Activated effector memory CD4-positive, alpha-beta T cell treated with anti-CD3 and anti-CD28 coated beads, Interleukin-2, amount 50 U/mL, for 16 hours (primary cell): ENCODE results near the gene KLF5.

Source experiments
- DNase-seq: peaks from one replicate; pipeline ENCODE4 v3.0.0-alpha.2; 2020

The KLF5 gene

DNA sequence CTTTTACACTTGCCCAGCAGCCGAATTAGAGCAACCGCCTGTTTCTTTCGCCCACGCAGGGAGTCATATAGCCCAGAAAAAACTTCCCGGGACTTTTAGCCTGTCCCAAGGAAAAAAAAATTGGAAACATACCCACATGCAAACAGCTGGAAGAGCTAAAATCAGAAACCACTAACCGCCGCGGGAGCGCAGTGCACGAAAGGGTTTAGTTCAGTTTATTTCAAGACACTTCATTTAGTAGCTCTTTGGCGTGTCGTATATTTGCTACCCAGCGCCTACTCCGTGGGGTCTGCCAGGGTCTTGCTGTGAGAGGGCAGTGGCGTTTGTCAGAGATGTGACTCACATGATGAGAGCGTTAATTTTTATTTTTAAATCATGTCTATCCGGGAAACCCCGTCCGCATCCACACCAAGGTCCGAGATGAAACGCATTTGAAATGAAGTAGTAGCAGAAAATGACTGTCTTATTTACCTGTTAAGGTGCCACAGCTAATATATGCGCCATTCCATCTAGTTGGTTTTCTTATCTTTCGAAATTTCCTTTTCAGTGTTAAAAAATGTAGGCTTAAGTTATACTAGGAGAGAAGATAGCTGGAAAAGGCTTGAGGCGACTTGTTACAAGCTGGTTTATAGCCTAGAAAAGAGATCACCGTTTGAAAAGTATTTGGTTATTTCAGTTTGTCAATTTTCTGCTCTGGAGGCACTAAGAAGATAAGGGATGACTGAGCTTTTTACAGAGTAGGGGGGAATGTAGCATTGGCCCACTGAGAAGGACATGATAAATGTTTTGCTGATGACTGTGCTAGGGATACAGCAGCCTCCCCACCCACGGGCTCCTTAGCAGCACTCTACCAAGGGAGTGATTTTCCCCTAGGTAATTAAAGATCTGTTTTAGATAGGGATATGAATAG lies 1.7 kb downstream of the KLF5 start:
- DNase-seq = no peak

DNA sequence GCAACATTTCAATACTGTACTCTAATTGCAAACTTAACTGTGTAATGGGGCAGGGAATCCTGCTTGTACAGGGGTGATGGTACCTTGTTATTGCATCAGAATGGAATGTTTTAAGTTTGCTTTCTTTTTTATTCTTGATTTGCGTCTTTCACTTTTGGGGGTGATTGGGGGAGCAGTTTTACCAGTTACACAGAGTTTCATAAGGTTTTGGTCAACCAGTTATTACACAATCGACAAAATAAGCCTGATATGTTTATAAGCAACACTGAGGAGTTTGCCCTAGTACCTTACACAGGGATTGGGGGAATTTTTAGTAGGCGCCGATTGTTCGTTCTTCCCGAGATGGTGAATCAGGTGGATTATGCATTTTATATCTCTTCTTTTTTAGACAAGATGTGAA lies 2.7 kb downstream of the KLF5 start:
- DNase-seq = no peak

DNA sequence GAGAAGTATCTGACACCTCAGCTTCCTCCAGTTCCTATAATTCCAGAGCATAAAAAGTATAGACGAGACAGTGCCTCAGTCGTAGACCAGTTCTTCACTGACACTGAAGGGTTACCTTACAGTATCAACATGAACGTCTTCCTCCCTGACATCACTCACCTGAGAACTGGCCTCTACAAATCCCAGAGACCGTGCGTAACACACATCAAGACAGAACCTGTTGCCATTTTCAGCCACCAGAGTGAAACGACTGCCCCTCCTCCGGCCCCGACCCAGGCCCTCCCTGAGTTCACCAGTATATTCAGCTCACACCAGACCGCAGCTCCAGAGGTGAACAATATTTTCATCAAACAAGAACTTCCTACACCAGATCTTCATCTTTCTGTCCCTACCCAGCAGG lies 3.1 kb downstream of the KLF5 start:
- DNase-seq = no peak

GRCh38 chr13:73062468-73062867 lies 3.7 kb downstream of the KLF5 start:
- no peak for DNase-seq

- DNase-seq = no peak
These were observed 4.4 kb downstream of the KLF5 start for GRCh38 chr13:73063166-73063565.

DNA sequence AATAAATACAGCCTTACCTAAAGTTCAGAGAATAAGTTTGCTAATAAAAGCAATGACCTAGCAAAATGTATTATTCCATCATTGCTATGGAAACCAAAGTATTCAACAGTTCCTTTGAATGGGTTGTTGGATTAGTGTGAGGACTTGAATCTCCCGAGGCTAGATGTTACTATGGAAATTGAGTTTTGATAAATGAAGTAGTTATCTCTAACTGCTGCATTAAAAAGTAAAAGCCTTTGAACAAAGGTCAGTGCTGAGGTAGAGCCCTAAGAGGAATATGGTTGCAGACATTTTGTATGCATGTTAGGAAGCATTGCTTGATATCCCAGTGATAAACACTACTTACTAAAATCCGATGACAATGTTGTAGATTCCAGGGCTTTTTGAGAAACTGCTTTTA lies 6.2 kb downstream of the KLF5 start:
- DNase-seq = no peak

DNA sequence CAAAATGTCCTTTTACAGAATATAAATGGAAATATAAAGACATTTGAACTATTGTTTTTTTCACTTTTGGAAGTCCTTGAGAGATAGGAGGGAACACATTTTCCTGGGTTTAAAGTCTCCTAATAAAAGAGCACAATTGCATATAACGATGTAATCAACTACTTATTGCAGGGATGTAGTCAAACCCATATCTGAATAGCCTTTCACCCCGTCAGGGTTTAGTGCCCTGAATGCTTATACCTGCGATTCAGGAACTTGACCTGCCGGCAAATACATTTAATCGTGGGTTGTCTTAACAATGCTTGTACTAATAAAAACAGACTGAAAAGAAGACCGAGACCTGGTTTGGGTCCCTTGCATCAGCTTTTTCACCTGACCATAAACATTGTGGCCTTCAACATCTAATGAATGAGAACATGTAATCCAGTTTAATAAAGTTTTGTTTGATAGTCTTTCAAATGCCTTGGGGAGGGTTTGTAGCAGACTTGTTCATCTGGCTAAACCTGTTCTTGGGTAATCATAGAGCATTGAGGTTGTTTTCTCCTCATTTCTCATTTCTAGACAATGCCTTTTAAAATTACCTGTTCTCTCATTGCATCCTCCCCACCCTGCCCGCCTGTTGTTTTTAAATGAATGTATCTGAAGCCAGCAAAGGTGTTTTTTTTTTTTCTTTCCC lies 7.0 kb downstream of the KLF5 start:
- DNase-seq = no peak

- DNase-seq = no peak
These were observed 10.5 kb downstream of the KLF5 start for GRCh38 chr13:73069206-73069805.

GRCh38 chr13:73070451-73071098 lies 11.8 kb downstream of the KLF5 start:
- DNase-seq = no peak

DNA sequence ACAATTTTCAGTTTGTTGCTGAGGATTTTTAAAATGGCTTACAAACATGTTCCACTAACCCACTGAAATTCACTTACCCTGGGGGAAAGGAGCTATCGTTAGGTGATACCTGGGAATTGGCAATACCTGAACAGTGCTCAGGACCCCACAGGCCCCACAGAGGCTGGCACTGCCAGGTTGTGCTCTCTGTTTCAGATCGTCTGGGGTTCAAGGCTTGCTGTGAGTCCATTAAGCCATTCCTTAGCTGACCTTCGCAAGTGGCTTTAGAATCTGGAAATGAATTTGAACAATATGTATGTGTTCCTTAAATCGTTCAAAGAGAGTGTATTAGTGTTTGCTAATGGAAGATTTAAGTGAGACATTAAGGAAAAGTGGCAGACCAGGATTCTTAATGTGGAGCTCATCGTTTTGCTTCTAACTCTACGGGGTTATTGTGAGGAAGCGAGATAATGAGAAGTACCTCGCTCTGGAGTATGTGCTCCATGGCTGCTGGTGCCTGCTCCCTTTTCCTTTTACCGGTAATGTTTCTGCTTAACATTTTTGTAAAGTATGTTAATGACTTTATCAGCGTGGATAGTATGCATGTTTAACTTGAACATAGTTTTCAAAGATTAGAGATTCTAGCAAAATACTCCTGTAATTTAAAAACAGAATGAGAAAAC lies 13.6 kb downstream of the KLF5 start:
- DNase-seq = no peak

DNA sequence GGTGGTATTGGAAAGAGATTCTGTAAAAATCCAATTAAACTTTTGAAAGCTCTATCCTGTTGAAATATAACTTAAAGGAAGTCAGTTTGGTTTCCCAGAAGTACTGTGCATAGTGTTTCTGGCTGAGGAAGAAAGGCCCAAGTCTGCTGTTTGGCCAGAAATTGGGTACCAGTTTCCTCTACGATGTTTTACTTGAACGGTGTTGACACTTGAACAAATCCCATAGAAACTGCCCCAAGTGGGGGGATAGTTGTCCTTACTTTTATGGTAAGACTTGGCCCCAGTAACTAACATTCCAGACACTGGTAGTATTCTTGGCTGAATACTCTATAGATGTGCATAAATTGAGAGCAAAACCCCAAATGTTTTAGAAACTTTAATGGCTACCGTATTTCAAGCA lies 14.2 kb downstream of the KLF5 start:
- DNase-seq = no peak

DNA sequence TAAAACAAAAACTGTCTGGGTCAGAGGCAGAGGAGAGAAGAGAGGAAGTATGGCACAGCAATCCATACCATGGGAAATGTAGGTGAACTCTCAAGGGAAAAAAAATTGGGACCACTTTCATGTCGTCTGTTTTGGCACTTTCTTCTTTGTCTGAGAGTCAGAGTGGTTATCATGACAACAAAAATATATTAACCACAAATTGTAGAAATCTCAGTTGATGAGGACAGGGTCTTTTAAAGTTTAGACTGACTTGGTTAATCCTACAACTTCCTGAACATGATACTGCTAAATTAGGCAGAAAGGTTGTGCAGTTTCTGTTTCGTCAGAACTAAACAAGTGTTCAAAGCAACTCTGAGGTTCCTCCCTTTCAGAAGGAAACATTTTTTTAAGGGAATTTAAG lies 15.2 kb downstream of the KLF5 start:
- no peak for DNase-seq

DNA sequence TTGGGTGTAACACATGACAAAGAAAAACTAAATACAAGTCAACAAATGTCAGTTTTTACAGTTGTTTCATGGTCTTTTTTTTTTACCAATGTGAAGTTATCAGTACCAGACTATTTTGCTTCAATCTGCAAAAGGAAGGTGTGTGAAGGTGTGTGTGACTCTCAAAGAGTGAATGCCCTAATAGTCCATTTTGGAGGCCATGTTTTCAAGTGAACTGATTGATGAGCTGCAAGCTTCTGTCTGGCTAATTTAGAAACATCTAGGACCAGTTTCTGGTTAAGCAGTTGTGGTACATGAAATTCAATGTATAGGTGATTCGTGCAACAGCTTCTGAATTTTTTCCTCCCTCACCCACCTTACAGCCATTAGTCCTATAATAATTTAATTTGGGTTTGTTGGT lies 16.1 kb downstream of the KLF5 start:
- DNase-seq = no peak

- DNase-seq = no peak
These were observed 16.7 kb downstream of the KLF5 start for GRCh38 chr13:73075546-73075945.

DNA sequence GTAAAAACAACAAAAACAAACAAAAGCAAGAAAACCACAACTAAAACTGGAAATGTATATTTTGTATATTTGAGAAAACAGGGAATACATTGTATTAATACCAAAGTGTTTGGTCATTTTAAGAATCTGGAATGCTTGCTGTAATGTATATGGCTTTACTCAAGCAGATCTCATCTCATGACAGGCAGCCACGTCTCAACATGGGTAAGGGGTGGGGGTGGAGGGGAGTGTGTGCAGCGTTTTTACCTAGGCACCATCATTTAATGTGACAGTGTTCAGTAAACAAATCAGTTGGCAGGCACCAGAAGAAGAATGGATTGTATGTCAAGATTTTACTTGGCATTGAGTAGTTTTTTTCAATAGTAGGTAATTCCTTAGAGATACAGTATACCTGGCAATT lies 17.1 kb downstream of the KLF5 start:
- no peak for DNase-seq

- no peak for DNase-seq
These were observed 19.1 kb downstream of the KLF5 start for GRCh38 chr13:73077865-73078264.

- no peak for DNase-seq
These were observed 20.6 kb downstream of the KLF5 start for GRCh38 chr13:73079359-73079758.

- DNase-seq = no peak
These were observed 22.6 kb downstream of the KLF5 start for GRCh38 chr13:73081256-73081915.

GRCh38 chr13:73082471-73082870 lies 23.7 kb downstream of the KLF5 start:
- no peak for DNase-seq

DNA sequence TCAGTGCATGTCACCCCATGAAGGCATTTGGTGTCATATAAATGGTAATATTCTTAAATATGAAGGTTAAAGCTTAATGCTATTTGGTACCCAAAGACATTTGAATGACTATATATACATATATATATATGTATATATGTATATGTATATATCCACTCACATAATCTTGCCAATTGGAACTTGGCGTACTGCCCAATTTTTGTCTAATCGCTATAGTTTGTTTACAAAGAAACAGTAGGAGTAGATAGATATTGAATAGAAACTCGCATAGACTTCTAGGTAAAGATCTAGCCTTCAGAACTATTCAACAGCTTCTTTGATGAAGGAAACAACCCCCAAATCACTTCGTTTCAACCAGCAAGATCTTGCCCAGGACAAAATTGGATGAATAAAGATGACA lies 24.1 kb downstream of the KLF5 start:
- no peak for DNase-seq

DNA sequence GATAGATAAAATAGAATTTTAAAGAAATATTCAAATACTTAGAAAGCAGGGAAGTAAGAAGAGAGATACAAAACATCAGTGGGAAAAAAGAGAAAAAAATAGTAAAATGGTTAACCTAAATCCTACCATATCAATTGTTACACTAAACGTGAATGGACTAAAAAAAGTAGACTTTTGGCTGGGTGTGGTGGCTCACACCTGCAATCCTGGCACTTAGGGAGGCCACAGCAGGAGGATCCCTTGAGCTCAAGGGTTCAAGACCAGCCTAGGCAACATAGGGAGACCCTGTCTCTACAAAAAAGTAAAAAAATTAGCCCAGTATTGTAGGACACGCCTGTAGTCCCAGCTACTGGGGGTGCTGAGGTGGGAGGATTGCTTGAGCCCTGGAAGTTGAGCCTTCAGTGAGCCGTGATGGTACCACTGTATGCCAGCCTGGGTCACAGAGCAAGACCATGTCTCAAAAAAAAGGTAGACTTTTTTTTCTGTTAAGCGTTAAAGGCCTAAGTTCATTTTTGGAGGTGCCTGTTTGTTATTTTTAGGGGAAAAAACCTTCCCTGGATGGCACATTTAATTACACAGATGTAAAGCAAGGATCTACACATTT lies 29.6 kb downstream of the KLF5 start:
- DNase-seq = no peak

DNA sequence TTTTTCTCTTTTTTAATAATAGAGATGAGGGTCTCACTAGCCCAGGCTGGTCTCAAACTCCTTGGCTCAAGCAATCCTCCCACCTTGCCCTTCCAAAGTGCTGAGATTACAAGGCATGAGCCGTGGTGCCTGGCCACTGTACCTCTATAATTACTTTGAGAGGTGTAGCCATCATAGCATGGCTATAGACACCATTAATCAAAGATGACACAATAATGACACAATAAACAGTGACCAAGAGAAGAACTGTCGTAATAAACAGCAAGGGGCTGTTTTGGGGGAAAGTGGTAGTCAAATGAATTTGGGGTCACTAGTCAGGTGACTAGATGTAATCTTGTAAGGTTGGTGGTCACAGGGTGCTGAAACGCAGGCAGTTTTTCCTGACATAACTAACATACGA lies 30.4 kb downstream of the KLF5 start:
- no peak for DNase-seq
